ENCODE data around the gene DMAP1. TPM values are rescaled to one million over a fixed set of nuclear protein-coding genes. Genes with fewer than 3 reads are reported as not detected.
A peak's percentile ranks its signal among the peaks of the same experiment; 100 is the strongest.

DMAP1 gene
- total and polyA plus RNA-seq, 9 of the 15 experiments (the other 6 are each of a cell fraction or from before 2014, with no cell fraction given): 1.5 to 51.2 (median 30.3) TPM

DNA sequence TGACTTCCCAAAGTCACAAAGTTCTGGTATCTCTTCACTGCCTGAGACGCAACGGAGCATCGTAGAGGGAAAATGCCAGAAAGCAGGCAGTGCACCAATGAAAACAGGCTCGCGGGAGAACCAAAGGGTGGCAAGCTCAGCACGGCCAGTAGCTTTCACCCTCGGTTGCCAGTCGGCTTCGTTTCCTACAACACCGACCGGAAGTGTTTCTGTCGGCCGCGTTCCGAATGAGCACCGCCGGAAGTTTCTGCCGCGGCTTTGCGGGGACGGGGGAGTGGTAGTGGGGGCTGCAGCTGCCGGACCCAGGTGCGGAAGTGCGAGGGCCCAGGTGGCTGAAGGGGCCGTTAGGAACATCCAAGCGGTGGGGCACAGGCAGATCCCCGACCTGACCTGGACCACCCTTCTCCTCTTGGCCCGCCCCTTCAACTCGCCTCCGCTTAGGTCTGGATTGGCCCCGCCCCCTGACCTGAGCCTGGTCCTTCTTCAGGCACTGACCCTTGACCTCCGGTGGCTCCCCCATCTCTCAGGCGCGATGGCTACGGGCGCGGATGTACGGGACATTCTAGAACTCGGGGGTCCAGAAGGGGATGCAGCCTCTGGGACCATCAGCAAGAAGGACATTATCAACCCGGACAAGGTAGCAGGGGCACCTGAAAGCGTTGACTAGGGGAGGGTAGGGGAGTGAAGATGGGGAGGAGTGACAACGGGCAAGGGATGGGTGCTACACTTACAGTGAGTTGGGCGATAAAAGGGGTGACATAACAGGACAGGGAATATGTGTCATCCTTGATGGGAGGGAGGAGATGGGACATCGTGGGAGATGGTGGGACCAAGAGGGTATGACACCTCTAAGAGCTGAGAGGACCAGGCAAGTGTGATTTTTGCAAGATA, at the start of gene DMAP1 (continued):
- no peak; the same call in 1 of the 2 replicates for TF ChIP-seq GTF2E2 (tag; IDR thresholded peaks at IDR 0.05)
- TF ChIP-seq, protein P1, sequence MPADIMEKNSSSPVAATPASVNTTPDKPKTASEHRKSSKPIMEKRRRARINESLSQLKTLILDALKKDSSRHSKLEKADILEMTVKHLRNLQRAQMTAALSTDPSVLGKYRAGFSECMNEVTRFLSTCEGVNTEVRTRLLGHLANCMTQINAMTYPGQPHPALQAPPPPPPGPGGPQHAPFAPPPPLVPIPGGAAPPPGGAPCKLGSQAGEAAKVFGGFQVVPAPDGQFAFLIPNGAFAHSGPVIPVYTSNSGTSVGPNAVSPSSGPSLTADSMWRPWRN (IDR thresholded peaks at IDR 0.05; ENCODE audit: low read depth): no peak
- no peak for TF ChIP-seq NFYB (IDR thresholded peaks at IDR 0.05; ENCODE audit: extremely low read depth, insufficient read length)
- no peak for TF ChIP-seq PREB (CRISPR knock-in tag; IDR thresholded peaks at IDR 0.05)
- TF ChIP-seq CHD1 (IDR thresholded peaks at IDR 0.05; ENCODE audit: low read length): no peak
- TF ChIP-seq ZSCAN29 (IDR thresholded peaks at IDR 0.05): no peak
- 0 out of 2 replicates have a peak, but pooled peaks have one; percentile 53 for TF ChIP-seq GTF2A2 (tag; IDR thresholded peaks at IDR 0.05)
- peak; percentile 30; the same call in 1 of the 2 replicates for TF ChIP-seq CBFA2T3 (IDR thresholded peaks at IDR 0.05)
- TF ChIP-seq SRSF3 (IDR thresholded peaks at IDR 0.05; ENCODE audit: insufficient read depth, low read length): no peak
- TF ChIP-seq HMG20B (CRISPR knock-in tag; IDR thresholded peaks at IDR 0.05): no peak
- TF ChIP-seq BRF1 (IDR thresholded peaks at IDR 0.05; ENCODE audit: borderline replicate concordance, extremely low read depth, insufficient read length): no peak
- 0 out of 2 replicates have a peak, but pooled peaks have one; percentile 65 for TF ChIP-seq IFI16 (CRISPR knock-in tag; IDR thresholded peaks at IDR 0.05)
- TF ChIP-seq LCOR (CRISPR knock-in tag; IDR thresholded peaks at IDR 0.05): peak; percentile 96
- TF ChIP-seq, protein P2, sequence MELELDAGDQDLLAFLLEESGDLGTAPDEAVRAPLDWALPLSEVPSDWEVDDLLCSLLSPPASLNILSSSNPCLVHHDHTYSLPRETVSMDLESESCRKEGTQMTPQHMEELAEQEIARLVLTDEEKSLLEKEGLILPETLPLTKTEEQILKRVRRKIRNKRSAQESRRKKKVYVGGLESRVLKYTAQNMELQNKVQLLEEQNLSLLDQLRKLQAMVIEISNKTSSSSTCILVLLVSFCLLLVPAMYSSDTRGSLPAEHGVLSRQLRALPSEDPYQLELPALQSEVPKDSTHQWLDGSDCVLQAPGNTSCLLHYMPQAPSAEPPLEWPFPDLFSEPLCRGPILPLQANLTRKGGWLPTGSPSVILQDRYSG (tag; conservative IDR thresholded peaks at IDR 0.05; ENCODE audit: low read depth): no peak
- TF ChIP-seq FOSL1 (tag; conservative IDR thresholded peaks at IDR 0.05): peak; percentile 46
- TF ChIP-seq ZSCAN32 (CRISPR knock-in tag; IDR thresholded peaks at IDR 0.05): no peak
- no peak for TF ChIP-seq ILK (tag; IDR thresholded peaks at IDR 0.05; ENCODE audit: borderline replicate concordance, low read depth)
- no peak for TF ChIP-seq HSF4 (CRISPR knock-in tag; IDR thresholded peaks at IDR 0.05; ENCODE audit: borderline replicate concordance)
- no peak; the same call in 1 of the 2 replicates for TF ChIP-seq EZH2 (IDR thresholded peaks at IDR 0.05; ENCODE audit: borderline replicate concordance, low read depth, low read length)
- peak; percentile 79; the same call in 1 of the 2 replicates for TF ChIP-seq ARID4B (CRISPR knock-in tag; IDR thresholded peaks at IDR 0.05)

Data from K562 (cell line).